Spleen (tissue), 7 donors: ENCODE data around the gene TEX22.

Experiments
- POLR2A ChIP-seq, 3 donors: fragments of 450-650 bp; IDR thresholded peaks; one replicate each; pipeline ENCODE4 v1.5.1; 2017; ENCODE audit warnings: antibody characterized with exemption in 3 of 3, mild to moderate bottlenecking in 1 of 3
- POLR2AphosphoS5 ChIP-seq, 3 donors: sonication (generic); formaldehyde crosslinking; IDR thresholded peaks; one replicate each; pipeline ENCODE4 v1.5.1; 2017; ENCODE audit warnings: antibody characterized with exemption in 3 of 3
- TF ChIP-seq, protein P1 (sequence below), 11 experiments: fragments of 200-600 bp in 7 of 11; fragments of 450-650 bp in 4 of 11; sonication (generic) in 4 of 11; IDR thresholded peaks in 8 of 11; conservative IDR thresholded peaks in 3 of 11; 1 replicate in 7 of 11; 2 replicates in 4 of 11; pipeline versions ENCODE4 v1.4.0 to v1.8.0; 2016 to 2021; ENCODE audit warnings: antibody characterized with exemption in 11 of 11, inconsistent platforms in 4 of 11, mild to moderate bottlenecking in 1 of 11
- donor health status: DM: no; HTN: no; CAD: no; lungs with moderate emphysema.
- donor health status: DM: no; HTN: no; CAD: no.
- donor health status: DM: no; HTN: no; CAD: no.

DNA sequence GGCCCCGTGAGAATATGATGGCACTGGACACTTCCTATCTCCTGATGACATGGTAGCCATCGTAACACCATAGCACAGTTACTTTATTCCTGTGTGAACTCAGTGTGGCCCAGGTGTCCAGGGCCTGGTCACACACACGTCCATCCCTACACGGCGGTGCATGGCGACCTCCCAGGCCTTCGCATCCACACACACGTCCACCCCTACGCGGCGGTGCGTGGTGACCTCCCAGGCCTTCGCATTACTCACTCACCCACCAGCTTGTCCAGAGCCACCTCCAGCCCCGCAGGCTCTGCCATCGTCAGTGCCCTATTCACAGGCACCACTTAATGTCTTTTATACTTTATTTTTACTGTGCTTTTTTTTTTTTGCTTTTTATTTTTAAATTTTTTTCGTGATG lies 39.4 kb upstream of the TEX22 start:
- TF ChIP-seq, protein P1, sequence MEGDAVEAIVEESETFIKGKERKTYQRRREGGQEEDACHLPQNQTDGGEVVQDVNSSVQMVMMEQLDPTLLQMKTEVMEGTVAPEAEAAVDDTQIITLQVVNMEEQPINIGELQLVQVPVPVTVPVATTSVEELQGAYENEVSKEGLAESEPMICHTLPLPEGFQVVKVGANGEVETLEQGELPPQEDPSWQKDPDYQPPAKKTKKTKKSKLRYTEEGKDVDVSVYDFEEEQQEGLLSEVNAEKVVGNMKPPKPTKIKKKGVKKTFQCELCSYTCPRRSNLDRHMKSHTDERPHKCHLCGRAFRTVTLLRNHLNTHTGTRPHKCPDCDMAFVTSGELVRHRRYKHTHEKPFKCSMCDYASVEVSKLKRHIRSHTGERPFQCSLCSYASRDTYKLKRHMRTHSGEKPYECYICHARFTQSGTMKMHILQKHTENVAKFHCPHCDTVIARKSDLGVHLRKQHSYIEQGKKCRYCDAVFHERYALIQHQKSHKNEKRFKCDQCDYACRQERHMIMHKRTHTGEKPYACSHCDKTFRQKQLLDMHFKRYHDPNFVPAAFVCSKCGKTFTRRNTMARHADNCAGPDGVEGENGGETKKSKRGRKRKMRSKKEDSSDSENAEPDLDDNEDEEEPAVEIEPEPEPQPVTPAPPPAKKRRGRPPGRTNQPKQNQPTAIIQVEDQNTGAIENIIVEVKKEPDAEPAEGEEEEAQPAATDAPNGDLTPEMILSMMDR (IDR thresholded peaks at IDR 0.05 in 8 of 11, conservative IDR thresholded peaks at IDR 0.05 in 3 of 11) = no peak
- TF ChIP-seq POLR2A (IDR thresholded peaks at IDR 0.05) (no peak), POLR2AphosphoS5 (IDR thresholded peaks at IDR 0.05) (no peak)
